ENCODE results near the gene TCN2.

Gene TCN2

GRCh38 chr22:30582051-30582450 is 24.9 kb upstream of the TCN2 start:
- no peak for TF ChIP-seq CTCF (IDR thresholded peaks at IDR 0.05)
- Histone ChIP-seq H3K27me3 (no peaks in the 10 kb centered on the region), H3K36me3 (peaks cover 98 to 100% (median 100%) of the 10 kb centered on the region in 3 donors), H3K4me3 (no peak overlapping the region), H3K9me3 (no peaks in the 10 kb centered on the region), H3K4me1 (no peaks in the 10 kb centered on the region), H3K27ac (no peak overlapping the region)
- intact Hi-C loops (cut with DNase I; ENCODE audit: low total_unique reads) = no loop called here
- DNase-seq = no peak

- intact Hi-C loops (cut with DNase I; ENCODE audit: low total_unique reads) = no loop called here
- H3K36me3 ChIP-seq = peaks cover 98 to 100% (median 100%) of the 10 kb centered on the region in 3 donors
- H3K4me1 ChIP-seq = no peaks in the 10 kb centered on the region
- DNase-seq = no peak
- H3K9me3 ChIP-seq = no peaks in the 10 kb centered on the region
- no peak overlapping the region for H3K4me3 ChIP-seq
- no peaks in the 10 kb centered on the region for H3K27me3 ChIP-seq
- TF ChIP-seq CTCF (IDR thresholded peaks at IDR 0.05) = no peak
- no peak overlapping the region for H3K27ac ChIP-seq
Observed at GRCh38 chr22:30582788-30583545, 24.0 kb upstream of the TCN2 start.

DNA sequence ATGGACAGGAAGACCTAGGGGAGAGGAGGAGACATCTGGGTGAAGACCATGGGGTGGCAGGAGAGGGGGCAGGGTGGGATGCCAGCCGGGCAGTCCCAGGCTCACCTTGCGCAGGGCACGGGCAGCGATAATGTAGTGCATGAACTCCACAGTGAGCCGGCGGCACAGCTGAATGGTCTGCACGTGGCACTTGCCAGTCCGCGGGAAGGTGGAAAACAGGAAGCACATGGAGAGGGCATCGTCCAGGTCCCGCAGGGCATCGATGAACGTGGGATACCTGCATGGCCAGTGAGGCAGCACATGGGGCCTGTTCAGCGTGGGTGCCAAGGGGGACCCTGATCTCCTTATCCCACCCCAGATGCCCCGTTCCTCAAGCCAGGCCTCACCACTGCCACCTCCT is 22.5 kb upstream of the TCN2 start:
- no peak for TF ChIP-seq CTCF (IDR thresholded peaks at IDR 0.05)
- H3K4me3 ChIP-seq = no peak overlapping the region
- no peaks in the 10 kb centered on the region for H3K9me3 ChIP-seq
- intact Hi-C loops (cut with DNase I; ENCODE audit: low total_unique reads) = no loop called here
- H3K27me3 ChIP-seq = no peaks in the 10 kb centered on the region
- H3K27ac ChIP-seq = no peak overlapping the region
- peaks cover 0 to under 1% (median 0%) of the 10 kb centered on the region in 4 donors for H3K4me1 ChIP-seq
- peaks cover 98 to 100% (median 99%) of the 10 kb centered on the region in 3 donors for H3K36me3 ChIP-seq
- no peak for DNase-seq

- no peak overlapping the region for H3K27ac ChIP-seq
- peaks cover 0 to 19% (median 14%) of the 10 kb centered on the region in 4 donors for H3K4me1 ChIP-seq
- H3K36me3 ChIP-seq = peaks cover 79 to 84% (median 80%) of the 10 kb centered on the region in 3 donors
- no peak overlapping the region for H3K4me3 ChIP-seq
- TF ChIP-seq CTCF (IDR thresholded peaks at IDR 0.05) = no peak
- DNase-seq = no peak
- intact Hi-C loops (cut with DNase I; ENCODE audit: low total_unique reads) = no loop called here
- no peaks in the 10 kb centered on the region for H3K9me3 ChIP-seq
- no peaks in the 10 kb centered on the region for H3K27me3 ChIP-seq
Observed at GRCh38 chr22:30586414-30586813, 20.6 kb upstream of the TCN2 start.

GRCh38 chr22:30591191-30591587 is 15.8 kb upstream of the TCN2 start:
- intact Hi-C loops (cut with DNase I; ENCODE audit: low total_unique reads) = no loop called here

More at GRCh38 chr22:30591191-30591587, 15.8 kb upstream of the TCN2 start:
- H3K9me3 ChIP-seq = no peaks in the 10 kb centered on the region
- no peaks in the 10 kb centered on the region for H3K27me3 ChIP-seq
- H3K4me1 ChIP-seq = peaks cover 0 to 23% (median 17%) of the 10 kb centered on the region in 4 donors
- TF ChIP-seq CTCF (IDR thresholded peaks at IDR 0.05) = no peak
- peaks cover 31 to 36% (median 34%) of the 10 kb centered on the region in 3 donors for H3K36me3 ChIP-seq
- peak overlapping the region; percentile 72 to 86 for H3K4me3 ChIP-seq
- DNase-seq = no peak
- H3K27ac ChIP-seq = peak overlapping the region; percentile 73 to 74

Measured in tibial artery (tissue), 4 donors.